GM12891 (cell line): ENCODE results near the gene ZNF799.

ENCODE experiments used
- PAX5 ChIP-seq: IDR thresholded peaks from 2 replicates; pipeline ENCODE4 v1.6.1; 2011; ENCODE audit warnings: low read length, moderate library complexity, mild to moderate bottlenecking; ENCODE audit not compliant: insufficient read depth, severe bottlenecking
- POLR2A ChIP-seq: IDR thresholded peaks from 2 replicates; pipeline ENCODE4 v1.6.1; 2011; ENCODE audit warnings: low read depth, low read length, control low read depth
- POLR2AphosphoS5 ChIP-seq: IDR thresholded peaks from 2 replicates; pipeline ENCODE4 v1.6.1; 2011; ENCODE audit warnings: low read depth, low read length, control low read depth
- POU2F2 ChIP-seq: IDR thresholded peaks from 2 replicates; pipeline ENCODE4 v1.6.1; 2011; ENCODE audit warnings: low read depth, mild to moderate bottlenecking, control low read depth, low read length, moderate library complexity
- SPI1 ChIP-seq: IDR thresholded peaks from 2 replicates; pipeline ENCODE4 v1.6.1; 2011; ENCODE audit warnings: low read depth, low read length, control low read depth
- TAF1 ChIP-seq: IDR thresholded peaks from 2 replicates; pipeline ENCODE4 v1.6.1; 2011; ENCODE audit warnings: low read depth, low read length, control low read depth

DNA sequence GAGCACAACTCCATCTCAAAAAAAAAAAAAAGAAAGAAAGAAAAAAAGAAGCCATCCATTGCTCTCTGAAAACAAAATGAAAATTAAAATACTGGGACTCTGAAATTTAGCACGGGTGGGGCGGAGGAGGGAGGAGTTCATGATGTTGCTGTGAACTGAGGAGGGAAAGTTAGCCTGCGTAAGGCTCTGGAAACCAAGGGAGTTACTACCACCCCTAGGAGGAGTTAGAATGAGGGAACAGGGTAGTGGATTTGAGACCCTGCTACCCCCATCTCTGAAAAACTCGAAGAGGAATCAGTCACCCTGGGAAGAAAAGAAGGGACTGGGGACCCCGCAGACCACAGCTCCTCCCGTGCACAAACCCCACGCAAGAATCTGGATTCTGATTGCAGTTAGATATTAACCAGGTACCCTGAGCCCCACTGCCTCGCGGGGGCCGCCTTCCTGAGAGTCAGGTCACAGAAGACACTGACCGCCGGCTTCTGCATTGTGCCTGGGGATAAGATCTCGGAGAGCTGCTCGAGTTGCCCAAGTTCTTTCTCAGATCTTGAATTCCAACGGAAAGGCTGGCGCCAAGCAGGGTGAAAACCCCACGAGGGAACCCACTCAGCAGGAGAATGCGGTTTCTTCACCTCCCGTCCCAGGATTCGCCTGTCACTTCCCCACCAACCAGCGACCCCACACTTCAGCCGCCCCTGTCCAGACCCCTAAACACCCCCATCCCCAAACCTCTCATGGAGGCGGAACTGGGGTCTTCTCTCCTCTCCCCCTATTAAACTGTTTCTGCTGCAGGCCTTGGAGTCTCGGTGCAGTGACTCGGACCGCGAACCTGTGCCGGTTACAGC lies 36.5 kb downstream of the ZNF799 start:
- TF ChIP-seq POLR2A (no peak), POLR2AphosphoS5 (no peak), TAF1 (no peak), PAX5 (no peak), SPI1 (no peak), POU2F2 (no peak)
